HG03064 (cell line): ENCODE results near the gene PRKCSH.
"Not testable (repeated sequence)": the region's sequence is repeated elsewhere in the genome, so short reads cannot be mapped to it uniquely, and the experiment has no call there.

Experiments used
- ATAC-seq: cut with Tn5 transposase; IDR thresholded peaks from one replicate; pipeline ENCODE4 v1.9.1; 2021; ENCODE audit warnings: low read depth; ENCODE audit not compliant: unreplicated experiment

PRKCSH gene

GRCh38 chr19:11435057-11435832 lies at the start of gene PRKCSH, which contains the start of gene ODAD3:
Gene PRKCSH, plus strand, starts transcription at chr19:11435635. Its CDS starts 483 bp downstream, at chr19:11436118.
Gene ODAD3, minus strand, starts transcription at chr19:11435121. Its CDS starts 105 bp downstream, at chr19:11435016.
- peak; percentile 83 for ATAC-seq

GRCh38 chr19:11387162-11388034 lies 48.0 kb upstream of the PRKCSH start:
- no peak for ATAC-seq

GRCh38 chr19:11390359-11390758 lies 45.1 kb upstream of the PRKCSH start:
- ATAC-seq = no peak

GRCh38 chr19:11390933-11391680 lies 44.3 kb upstream of the PRKCSH start:
- no peak for ATAC-seq

GRCh38 chr19:11397089-11397610 lies 38.3 kb upstream of the PRKCSH start:
- ATAC-seq = no peak

- ATAC-seq = no peak
Measured at GRCh38 chr19:11399667-11400066, 35.8 kb upstream of the PRKCSH start.

- no peak for ATAC-seq
Measured at GRCh38 chr19:11400798-11401197, 34.6 kb upstream of the PRKCSH start.

GRCh38 chr19:11401808-11402543 lies 33.5 kb upstream of the PRKCSH start:
- ATAC-seq = no peak

GRCh38 chr19:11404588-11405222 lies 30.7 kb upstream of the PRKCSH start:
- no peak for ATAC-seq

- no peak for ATAC-seq
Measured at GRCh38 chr19:11405846-11406643, 29.4 kb upstream of the PRKCSH start.

GRCh38 chr19:11406703-11407236 lies 28.7 kb upstream of the PRKCSH start:
- not testable (repeated sequence) for ATAC-seq

GRCh38 chr19:11408591-11408990 lies 26.8 kb upstream of the PRKCSH start:
- no peak for ATAC-seq

- ATAC-seq = no peak
Measured at GRCh38 chr19:11410682-11411081, 24.8 kb upstream of the PRKCSH start.

- no peak for ATAC-seq
Measured at GRCh38 chr19:11414544-11414943, 20.9 kb upstream of the PRKCSH start.

- ATAC-seq = no peak
Measured at GRCh38 chr19:11416346-11417052, 18.9 kb upstream of the PRKCSH start.

GRCh38 chr19:11418094-11418548 lies 17.3 kb upstream of the PRKCSH start:
- no peak for ATAC-seq
